Measurements from ENCODE around the gene INSYN1.
"Not testable (repeated sequence)": the region's sequence is repeated elsewhere in the genome, so short reads cannot be mapped to it uniquely, and the experiment has no call there.

The INSYN1 gene

GRCh38 chr15:73749971-73750370, 3.2 kb downstream of the INSYN1 start:
- no peak for DNase-seq (ENCODE audit: low read depth)

GRCh38 chr15:73749533-73749932, 3.6 kb downstream of the INSYN1 start:
- DNase-seq (ENCODE audit: low read depth), result no peak

GRCh38 chr15:73748730-73749129, 4.4 kb downstream of the INSYN1 start:
- no peak for DNase-seq (ENCODE audit: low read depth)

GRCh38 chr15:73747847-73748590, 5.1 kb downstream of the INSYN1 start:
- no peak for DNase-seq (ENCODE audit: low read depth)

- DNase-seq (ENCODE audit: low read depth), result no peak
Observed at GRCh38 chr15:73746883-73747282, 6.3 kb downstream of the INSYN1 start.

- no peak for DNase-seq (ENCODE audit: low read depth)
Observed at GRCh38 chr15:73746261-73746660, 6.9 kb downstream of the INSYN1 start.

GRCh38 chr15:73745073-73745472, 8.1 kb downstream of the INSYN1 start:
- no peak for DNase-seq (ENCODE audit: low read depth)

- DNase-seq (ENCODE audit: low read depth), result no peak
Observed at GRCh38 chr15:73744293-73744692, 8.9 kb downstream of the INSYN1 start.

- DNase-seq (ENCODE audit: low read depth), result no peak
Observed at GRCh38 chr15:73741321-73741836, 11.8 kb downstream of the INSYN1 start.

GRCh38 chr15:73740152-73741048, 12.8 kb downstream of the INSYN1 start:
- DNase-seq (ENCODE audit: low read depth), result no peak

GRCh38 chr15:73737535-73737934, 15.6 kb downstream of the INSYN1 start:
- DNase-seq (ENCODE audit: low read depth), result no peak

- DNase-seq (ENCODE audit: low read depth), result no peak
Observed at GRCh38 chr15:73732930-73733329, 20.2 kb downstream of the INSYN1 start.

- not testable (repeated sequence) for DNase-seq (ENCODE audit: low read depth)
Observed at GRCh38 chr15:73732051-73732450, 21.1 kb downstream of the INSYN1 start.

GRCh38 chr15:73727330-73727976, 25.7 kb downstream of the INSYN1 start:
- no peak for DNase-seq (ENCODE audit: low read depth)

- no peak for DNase-seq (ENCODE audit: low read depth)
Observed at GRCh38 chr15:73724212-73724611, 28.9 kb downstream of the INSYN1 start.

- DNase-seq (ENCODE audit: low read depth), result no peak
Observed at GRCh38 chr15:73723191-73723590, 30.0 kb downstream of the INSYN1 start.

GRCh38 chr15:73722425-73722824, 30.7 kb downstream of the INSYN1 start:
- DNase-seq (ENCODE audit: low read depth), result no peak

- no peak for DNase-seq (ENCODE audit: low read depth)
Observed at GRCh38 chr15:73718694-73719093, 34.5 kb downstream of the INSYN1 start.

GRCh38 chr15:73717802-73718201, 35.3 kb downstream of the INSYN1 start:
- no peak for DNase-seq (ENCODE audit: low read depth)

- DNase-seq (ENCODE audit: low read depth), result no peak
Observed at GRCh38 chr15:73717206-73717605, 35.9 kb downstream of the INSYN1 start.

- no peak for DNase-seq (ENCODE audit: low read depth)
Observed at GRCh38 chr15:73716417-73716816, 36.7 kb downstream of the INSYN1 start.

GRCh38 chr15:73715417-73715816, 37.7 kb downstream of the INSYN1 start:
- DNase-seq (ENCODE audit: low read depth), result no peak

Measured in HS-5 (cell line).